Mononuclear cell (primary cell): ENCODE data around the gene GJE1. TPM values are rescaled to one million over a fixed set of nuclear protein-coding genes. Genes with fewer than 3 reads are reported as not detected.

Source experiments
- H3K27me3 ChIP-seq: 2 replicates; pipeline ENCODE4 v1.6.0; 2011; ENCODE audit warnings: low read length, control low read depth; ENCODE audit not compliant: insufficient read depth
- H3K4me1 ChIP-seq: 2 replicates; pipeline ENCODE4 v1.5.1; 2011; ENCODE audit warnings: mild to moderate bottlenecking, low read length, control low read depth; ENCODE audit not compliant: insufficient read depth
- H3K4me3 ChIP-seq: 2 replicates; pipeline ENCODE4 v1.5.1; 2011; ENCODE audit warnings: mild to moderate bottlenecking, low read length, moderate library complexity
- H3K9me3 ChIP-seq: 2 replicates; pipeline ENCODE4 v1.5.1; 2011; ENCODE audit warnings: low read depth, mild to moderate bottlenecking, control low read depth, low read length
- total RNA-seq: library from RNA; depleted of rRNA; stranded (reverse); fragments of >200 nt; gene quantifications from one replicate; pipeline ENCODE4 v1.2.3, GENCODE V29; 2012

The GJE1 gene
- total RNA-seq, 1 donor = not detected

- Histone ChIP-seq H3K27me3 (no peaks in the 10 kb centered on the region), H3K9me3 (no peaks in the 10 kb centered on the region)
Measured at GRCh38 chr6:142184307-142184706, 51.6 kb downstream of the GJE1 start.

More at GRCh38 chr6:142184307-142184706, 51.6 kb downstream of the GJE1 start:
- Histone ChIP-seq H3K4me3 (no peak overlapping the region), H3K4me1 (no peaks in the 10 kb centered on the region)

Other genes starting within 250 kb of the GJE1 start
- gene NMBR, start 14.2 kb downstream of the GJE1 start, total RNA-seq = not detected
- 19.5 TPM for gene VTA1, start 14.3 kb downstream of the GJE1 start, total RNA-seq
- gene ADGRG6, start 169.1 kb downstream of the GJE1 start, total RNA-seq = 1.8 TPM